CD4-positive, CD25-positive, alpha-beta regulatory T cell (primary cell): ENCODE results near the gene SH3GL3. TPM values are rescaled to one million over a fixed set of nuclear protein-coding genes. Genes with fewer than 3 reads are reported as not detected.

Experiments
- ATAC-seq, 2 donors: fragments of 150-1000 bp; cut with Tn5 transposase; one replicate each; pipeline ENCODE4 v1.10.0; 2021; ENCODE audit warnings: low read depth in 2 of 2, moderate number of reproducible peaks in 2 of 2, moderate library complexity in 1 of 2
- DNase-seq, 3 donors: peaks; one replicate each; pipeline versions ENCODE4 v3.0.0 to v3.0.0-alpha.2; 2012 to 2022; ENCODE audit warnings: mixed read lengths in 1 of 3
- H3K27ac ChIP-seq: one replicate; pipeline ENCODE4 v1.7.0; 2013; ENCODE audit warnings: mild to moderate bottlenecking, low read length; ENCODE audit not compliant: insufficient read depth, poor library complexity, severe bottlenecking
- H3K27me3 ChIP-seq: one replicate; pipeline ENCODE4 v1.7.0; 2013; ENCODE audit warnings: low read length; ENCODE audit not compliant: control insufficient read depth, insufficient read depth
- H3K36me3 ChIP-seq: one replicate; pipeline ENCODE4 v1.7.0; 2013; ENCODE audit warnings: mild to moderate bottlenecking, low read length, moderate library complexity; ENCODE audit not compliant: control insufficient read depth, insufficient read depth
- H3K4me1 ChIP-seq: 2 replicates; pipeline ENCODE4 v1.7.0; 2013; ENCODE audit warnings: mild to moderate bottlenecking, low read length; ENCODE audit not compliant: insufficient read depth, control insufficient read depth, poor library complexity, severe bottlenecking
- H3K4me3 ChIP-seq: one replicate; pipeline ENCODE4 v1.7.0; 2013; ENCODE audit warnings: low read depth, mild to moderate bottlenecking, low read length, moderate library complexity
- H3K9me3 ChIP-seq, 2 experiments: 1 replicate in 1 of 2; 2 replicates in 1 of 2; pipeline ENCODE4 v1.7.0; 2013; ENCODE audit warnings: low read length in 2 of 2, mild to moderate bottlenecking in 1 of 2, moderate library complexity in 1 of 2; ENCODE audit not compliant: control insufficient read depth in 2 of 2
- H3K27ac Mint-ChIP-seq, 3 donors: one replicate each; pipeline ENCODE4 v1.8.0; 2020 to 2022; ENCODE audit warnings: mild to moderate bottlenecking in 3 of 3, mixed read lengths in 3 of 3, moderate library complexity in 2 of 3
- H3K27me3 Mint-ChIP-seq: one replicate; pipeline ENCODE4 v1.8.0; 2022; ENCODE audit warnings: mild to moderate bottlenecking, mixed read lengths
- H3K36me3 Mint-ChIP-seq: one replicate; pipeline ENCODE4 v1.8.0; 2020; ENCODE audit warnings: mixed read lengths
- H3K4me1 Mint-ChIP-seq, 4 donors: one replicate each; pipeline ENCODE4 v1.8.0; 2020 to 2022; ENCODE audit warnings: mixed read lengths in 4 of 4, mild to moderate bottlenecking in 1 of 4
- H3K4me3 Mint-ChIP-seq, 4 donors: one replicate each; pipeline ENCODE4 v1.8.0; 2020 to 2022; ENCODE audit warnings: mild to moderate bottlenecking in 4 of 4, mixed read lengths in 4 of 4, moderate library complexity in 3 of 4
- H3K9me3 Mint-ChIP-seq, 7 donors: one replicate each; pipeline ENCODE4 v1.8.0; 2020 to 2022; ENCODE audit warnings: mixed read lengths in 7 of 7, mild to moderate bottlenecking in 3 of 7, moderate library complexity in 2 of 7
- polyA plus RNA-seq, 4 donors: library from polyadenylated mRNA; unstranded; fragments of 300-500 nt; fragmentation: Illumina TruSeq; gene quantifications; one replicate each; pipeline ENCODE4 v1.2.3, GENCODE V29; 2021
- total RNA-seq: library from RNA; stranded (reverse); gene quantifications from one replicate; pipeline ENCODE4 v1.2.3, GENCODE V29; 2022

The SH3GL3 gene
- total and polyA plus RNA-seq, 5 donors from 2014 or later = not detected

DNA sequence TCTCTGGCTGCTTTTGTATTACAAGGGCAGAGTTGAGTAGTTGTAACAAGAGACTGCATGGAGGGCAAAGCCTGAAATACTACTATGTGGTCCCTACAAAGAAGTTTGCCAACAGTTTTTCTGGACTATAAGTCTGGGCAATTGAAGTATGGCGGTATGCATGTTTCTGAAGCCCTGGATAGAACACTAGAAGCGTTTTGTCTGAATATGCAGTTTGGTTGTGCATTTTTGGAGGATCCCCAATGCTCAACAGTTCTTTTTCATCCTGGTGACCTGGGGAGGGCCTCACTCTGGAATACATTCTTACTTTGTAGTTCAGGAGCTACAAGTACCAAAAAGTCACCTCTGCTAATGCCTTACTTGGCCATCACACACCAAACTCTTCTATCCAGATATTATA lies 29.6 kb downstream of the SH3GL3 start:
- Histone ChIP-seq H3K4me1 (no peaks in the 10 kb centered on the region), H3K4me3 (no peak overlapping the region), H3K9me3 (no peaks in the 10 kb centered on the region), H3K36me3 (no peaks in the 10 kb centered on the region), H3K27ac (no peak overlapping the region), H3K27me3 (no peaks in the 10 kb centered on the region)
- DNase-seq (no peak), ATAC-seq (no peak)
- H3K9me3 Mint-ChIP-seq = peaks cover 0 to 6% (median 0%) of the 10 kb centered on the region in 7 donors
- H3K27me3 Mint-ChIP-seq = peaks cover 4% of the 10 kb centered on the region
- no peak overlapping the region for H3K27ac Mint-ChIP-seq
- H3K36me3 Mint-ChIP-seq = no peaks in the 10 kb centered on the region
- H3K4me1 Mint-ChIP-seq = no peaks in the 10 kb centered on the region
- H3K4me3 Mint-ChIP-seq = no peak overlapping the region

DNA sequence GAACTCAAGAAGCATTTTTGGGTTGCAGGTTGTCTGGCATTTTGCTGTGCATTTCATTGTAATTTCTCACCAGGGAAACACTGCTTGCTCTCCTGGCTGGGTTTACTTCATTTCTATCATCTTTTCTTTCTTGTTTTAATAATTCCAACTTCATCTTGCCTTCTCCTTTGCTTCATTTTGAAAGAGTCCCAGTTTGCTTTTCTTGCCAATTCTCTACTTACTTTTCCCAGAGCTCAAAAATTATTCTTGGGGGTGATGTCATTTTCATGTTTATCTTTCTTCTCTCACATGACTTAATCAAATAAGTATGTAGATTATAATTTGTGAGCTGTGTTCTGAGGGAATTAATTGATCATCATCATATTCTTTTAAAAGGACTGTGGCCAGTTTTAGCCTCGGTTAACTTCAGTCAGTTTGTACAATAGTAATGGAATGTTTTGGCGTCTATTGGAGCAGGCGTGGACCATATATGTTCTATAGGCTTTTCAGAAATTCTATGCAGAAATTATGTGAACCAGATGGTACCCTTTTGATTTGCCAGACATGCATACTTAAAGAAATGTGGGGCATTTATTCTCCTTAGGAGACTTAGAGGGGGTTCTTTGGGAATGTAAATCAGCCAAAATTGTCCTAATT lies 30.1 kb downstream of the SH3GL3 start:
- no peak overlapping the region for H3K27ac ChIP-seq
- no peaks in the 10 kb centered on the region for H3K27me3 ChIP-seq
- H3K4me3 ChIP-seq = no peak overlapping the region
- Mint-ChIP-seq H3K27me3 (peaks cover 2% of the 10 kb centered on the region), H3K27ac (no peak overlapping the region), H3K4me1 (no peaks in the 10 kb centered on the region), H3K9me3 (peaks cover 0 to 5% (median 0%) of the 10 kb centered on the region in 7 donors), H3K36me3 (no peaks in the 10 kb centered on the region), H3K4me3 (no peak overlapping the region)
- DNase-seq = no peak
- no peak for ATAC-seq
- H3K4me1 ChIP-seq = no peaks in the 10 kb centered on the region
- no peaks in the 10 kb centered on the region for H3K36me3 ChIP-seq
- no peaks in the 10 kb centered on the region for H3K9me3 ChIP-seq

DNA sequence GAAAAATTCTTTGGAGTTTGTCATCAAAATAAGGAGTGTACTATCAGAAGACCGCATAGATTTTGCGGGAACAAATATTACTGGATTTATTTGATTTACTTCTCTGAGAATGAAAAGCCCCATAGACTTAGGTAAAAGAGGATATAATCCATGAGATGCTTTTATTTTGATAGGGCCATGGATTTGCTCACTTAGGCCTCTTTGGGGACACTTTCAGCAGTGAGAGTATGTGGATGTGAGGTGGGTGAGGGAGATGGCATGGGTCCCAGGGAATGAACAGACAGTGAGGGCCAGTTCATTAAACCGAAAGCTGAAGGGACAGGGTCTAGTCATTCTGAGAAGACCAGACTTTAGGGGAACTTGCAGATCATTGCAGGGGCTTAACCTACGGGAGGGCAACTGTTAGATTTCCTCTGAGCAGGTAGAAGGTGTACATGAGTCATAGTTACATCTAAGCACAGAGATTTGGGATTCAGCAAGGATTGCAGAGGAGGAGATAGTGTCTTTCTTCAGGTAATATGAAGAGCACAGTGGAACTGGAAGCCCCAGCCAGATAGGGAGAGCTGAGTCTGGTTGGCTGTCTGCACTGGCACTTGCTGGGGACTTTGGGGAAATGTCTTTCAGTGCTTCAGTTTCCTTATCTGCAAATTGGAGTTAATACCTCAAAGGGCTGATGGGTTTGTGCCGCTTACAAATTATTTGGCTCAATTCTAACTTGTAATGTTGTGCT lies 30.8 kb downstream of the SH3GL3 start:
- no peaks in the 10 kb centered on the region for H3K27me3 ChIP-seq
- H3K27ac ChIP-seq = no peak overlapping the region
- no peak overlapping the region for H3K4me3 ChIP-seq
- H3K36me3 ChIP-seq = no peaks in the 10 kb centered on the region
- H3K27me3 Mint-ChIP-seq = no peaks in the 10 kb centered on the region
- no peaks in the 10 kb centered on the region for H3K9me3 ChIP-seq
- no peaks in the 10 kb centered on the region for H3K36me3 Mint-ChIP-seq
- no peaks in the 10 kb centered on the region for H3K4me1 Mint-ChIP-seq
- no peaks in the 10 kb centered on the region for H3K4me1 ChIP-seq
- peaks cover 0 to 3% (median 0%) of the 10 kb centered on the region in 7 donors for H3K9me3 Mint-ChIP-seq
- DNase-seq (no peak), ATAC-seq (no peak)
- H3K4me3 Mint-ChIP-seq = no peak overlapping the region
- no peak overlapping the region for H3K27ac Mint-ChIP-seq

DNA sequence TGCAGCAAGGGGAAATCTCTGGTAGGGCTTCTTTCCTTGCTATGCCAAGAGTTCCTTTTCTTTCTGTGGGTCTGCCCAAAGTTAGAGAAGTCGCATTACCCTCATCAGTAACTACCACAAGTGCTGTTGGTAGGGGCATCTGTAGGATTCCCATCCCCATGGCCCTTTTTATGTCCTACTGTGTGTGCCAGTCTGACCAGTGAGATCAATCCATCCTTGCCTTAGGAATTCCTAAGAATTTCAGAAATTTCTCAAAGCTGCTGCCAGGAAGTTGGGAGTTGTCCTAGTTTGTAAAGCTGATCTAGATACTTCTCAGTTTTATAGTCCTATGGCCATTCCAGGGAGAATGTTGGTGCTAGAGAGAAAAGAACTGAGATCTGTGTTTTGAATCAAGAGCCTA lies 36.5 kb downstream of the SH3GL3 start:
- Mint-ChIP-seq H3K9me3 (peaks cover 0 to 7% (median 5%) of the 10 kb centered on the region in 7 donors), H3K27ac (no peak overlapping the region), H3K4me1 (no peaks in the 10 kb centered on the region), H3K27me3 (peaks cover 6% of the 10 kb centered on the region), H3K4me3 (no peak overlapping the region), H3K36me3 (no peaks in the 10 kb centered on the region)
- Histone ChIP-seq H3K27ac (no peak overlapping the region), H3K4me1 (no peaks in the 10 kb centered on the region), H3K27me3 (no peaks in the 10 kb centered on the region), H3K9me3 (peaks cover 0 to 3% of the 10 kb centered on the region in 2 experiments), H3K4me3 (no peak overlapping the region), H3K36me3 (no peaks in the 10 kb centered on the region)
- ATAC-seq (no peak), DNase-seq (no peak)

DNA sequence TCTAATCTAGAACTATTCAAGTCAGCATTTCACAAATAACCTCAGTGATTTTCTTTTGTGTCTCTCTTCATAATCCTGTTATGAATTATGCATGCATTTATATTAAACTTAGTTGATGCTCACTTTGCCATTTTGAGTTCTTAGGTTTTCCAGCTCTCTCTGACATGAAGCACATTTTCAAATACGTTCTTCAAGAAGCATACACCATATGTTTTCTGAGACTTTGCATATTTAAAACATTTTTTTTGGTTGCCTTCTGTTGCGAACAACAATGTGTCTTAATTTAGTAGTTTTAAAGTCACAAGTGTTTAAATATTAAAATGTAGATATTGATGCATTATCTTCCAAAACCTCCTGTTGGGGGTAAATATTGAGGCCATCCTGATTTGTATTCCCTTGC lies 37.5 kb downstream of the SH3GL3 start:
- Mint-ChIP-seq H3K27ac (no peak overlapping the region), H3K27me3 (peaks cover 6% of the 10 kb centered on the region), H3K36me3 (no peaks in the 10 kb centered on the region), H3K4me3 (no peak overlapping the region), H3K4me1 (no peaks in the 10 kb centered on the region), H3K9me3 (peaks cover 0 to 7% (median 3%) of the 10 kb centered on the region in 7 donors)
- H3K27me3 ChIP-seq = no peaks in the 10 kb centered on the region
- no peak overlapping the region for H3K4me3 ChIP-seq
- H3K36me3 ChIP-seq = no peaks in the 10 kb centered on the region
- H3K4me1 ChIP-seq = no peaks in the 10 kb centered on the region
- DNase-seq = no peak
- H3K27ac ChIP-seq = no peak overlapping the region
- no peak for ATAC-seq
- H3K9me3 ChIP-seq = peaks cover 0 to 3% of the 10 kb centered on the region in 2 experiments

DNA sequence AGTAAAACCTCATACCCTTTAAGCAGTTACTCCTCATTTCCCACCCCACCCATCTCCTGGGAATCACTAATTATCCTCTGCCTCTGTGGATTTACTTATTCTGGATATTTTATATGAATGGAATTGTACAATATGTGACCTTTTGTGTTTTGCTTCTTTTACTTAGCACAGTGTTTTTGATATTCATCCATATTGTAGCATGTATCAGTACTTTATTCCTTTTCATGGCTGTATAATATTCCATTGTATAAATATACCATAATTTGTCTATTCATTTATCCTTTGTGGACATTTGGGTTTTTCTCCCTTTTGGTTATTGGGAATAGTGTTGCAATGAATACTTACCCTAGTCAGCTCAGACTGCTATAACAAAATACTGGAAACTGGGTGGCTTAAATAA lies 39.2 kb downstream of the SH3GL3 start:
- H3K36me3 ChIP-seq = no peaks in the 10 kb centered on the region
- H3K36me3 Mint-ChIP-seq = no peaks in the 10 kb centered on the region
- H3K27ac Mint-ChIP-seq = no peak overlapping the region
- H3K27ac ChIP-seq = no peak overlapping the region
- no peaks in the 10 kb centered on the region for H3K4me1 Mint-ChIP-seq
- ATAC-seq = no peak
- no peak overlapping the region for H3K4me3 ChIP-seq
- no peak for DNase-seq
- no peaks in the 10 kb centered on the region for H3K27me3 ChIP-seq
- H3K9me3 ChIP-seq = peaks cover 0 to 3% of the 10 kb centered on the region in 2 experiments
- H3K27me3 Mint-ChIP-seq = peaks cover 6% of the 10 kb centered on the region
- no peak overlapping the region for H3K4me3 Mint-ChIP-seq
- H3K4me1 ChIP-seq = no peaks in the 10 kb centered on the region
- peaks cover 0 to 7% (median 3%) of the 10 kb centered on the region in 7 donors for H3K9me3 Mint-ChIP-seq

DNA sequence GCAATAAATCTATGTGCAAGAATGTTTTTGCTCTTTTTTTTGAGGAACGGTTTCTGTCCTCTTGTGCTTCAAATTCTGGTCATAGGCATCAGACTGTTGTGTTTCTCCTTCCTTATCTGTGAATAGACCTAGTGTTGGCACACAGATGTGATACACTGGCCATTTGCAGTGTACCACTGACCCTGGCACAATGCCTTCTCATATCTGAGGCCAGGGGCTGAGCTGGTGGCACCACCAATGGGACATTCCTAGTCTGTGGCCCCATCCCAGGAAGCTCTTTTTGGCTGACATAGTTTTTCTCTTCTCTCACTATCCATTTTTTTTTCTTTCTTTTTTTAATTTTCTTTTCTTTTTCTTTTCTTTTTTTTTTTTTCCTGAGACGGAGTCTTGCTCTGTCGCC lies 40.4 kb downstream of the SH3GL3 start:
- Histone ChIP-seq H3K27ac (no peak overlapping the region), H3K36me3 (no peaks in the 10 kb centered on the region), H3K9me3 (peaks cover 0 to 3% of the 10 kb centered on the region in 2 experiments), H3K4me1 (no peaks in the 10 kb centered on the region), H3K27me3 (no peaks in the 10 kb centered on the region), H3K4me3 (no peak overlapping the region)
- Mint-ChIP-seq H3K4me1 (no peaks in the 10 kb centered on the region), H3K27me3 (peaks cover 6% of the 10 kb centered on the region), H3K9me3 (peaks cover 0 to 7% (median 3%) of the 10 kb centered on the region in 7 donors), H3K4me3 (no peak overlapping the region), H3K36me3 (no peaks in the 10 kb centered on the region), H3K27ac (no peak overlapping the region)
- no peak for DNase-seq
- ATAC-seq = no peak

DNA sequence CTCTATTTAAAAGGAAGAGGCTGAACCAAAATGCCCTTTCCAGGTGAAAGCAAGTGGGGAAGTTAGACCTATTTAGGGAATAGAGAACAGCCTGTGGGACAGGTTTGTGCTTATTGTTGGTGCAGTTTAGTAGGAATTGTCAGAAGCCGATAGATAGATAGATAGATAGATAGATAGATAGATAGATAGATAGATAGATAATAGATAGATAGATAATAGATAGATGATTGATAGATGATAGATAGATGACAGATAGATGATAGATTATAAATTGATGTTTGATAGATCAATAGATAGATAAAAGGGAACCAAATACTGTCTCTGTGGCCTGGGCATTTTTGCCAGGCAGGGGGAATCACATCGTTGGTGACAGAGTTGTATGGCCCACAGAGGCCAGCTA lies 42.5 kb downstream of the SH3GL3 start:
- no peak overlapping the region for H3K27ac Mint-ChIP-seq
- no peaks in the 10 kb centered on the region for H3K36me3 Mint-ChIP-seq
- peaks cover 6% of the 10 kb centered on the region for H3K27me3 Mint-ChIP-seq
- DNase-seq = no peak
- Histone ChIP-seq H3K9me3 (no peaks in the 10 kb centered on the region), H3K36me3 (no peaks in the 10 kb centered on the region), H3K27me3 (no peaks in the 10 kb centered on the region), H3K4me1 (no peaks in the 10 kb centered on the region), H3K27ac (no peak overlapping the region), H3K4me3 (no peak overlapping the region)
- no peak for ATAC-seq
- H3K4me1 Mint-ChIP-seq = no peaks in the 10 kb centered on the region
- H3K4me3 Mint-ChIP-seq = no peak overlapping the region
- H3K9me3 Mint-ChIP-seq = peaks cover 0 to 7% (median 3%) of the 10 kb centered on the region in 7 donors
